CD8-positive, alpha-beta memory T cell (primary cell): ENCODE results near the gene TADA2B. TPM values are rescaled to one million over a fixed set of nuclear protein-coding genes. Genes with fewer than 3 reads are reported as not detected.

ENCODE experiments used
- CTCF ChIA-PET: fragments of 350-600 bp; sonication (Branson Sonifier 250); formaldehyde crosslinking; loops from one replicate; lab custom pipeline; 2021; ENCODE audit warnings: antibody characterized with exemption; lab: Charles Lee
- POLR2A ChIA-PET: fragments of 350-600 bp; sonication (Branson Sonifier 250); formaldehyde crosslinking; loops from one replicate; lab custom pipeline; 2021; ENCODE audit warnings: antibody characterized with exemption; lab: Charles Lee
- DNase-seq, 5 donors: peaks; one replicate each; pipeline versions ENCODE4 v3.0.0 to v3.0.0-alpha.2; 2020 to 2022; ENCODE audit warnings: mixed read lengths in 1 of 5
- H3K27ac ChIP-seq: one replicate; pipeline ENCODE4 v1.7.0; 2013; ENCODE audit warnings: low read depth, mild to moderate bottlenecking, low read length, moderate library complexity
- H3K27me3 ChIP-seq: 2 replicates; pipeline ENCODE4 v1.7.0; 2013; ENCODE audit warnings: low read length, mild to moderate bottlenecking; ENCODE audit not compliant: insufficient read depth, poor library complexity, severe bottlenecking
- H3K36me3 ChIP-seq: 2 replicates; pipeline ENCODE4 v1.7.0; 2013; ENCODE audit warnings: mild to moderate bottlenecking, low read length, moderate library complexity; ENCODE audit not compliant: insufficient read depth
- H3K4me1 ChIP-seq: 2 replicates; pipeline ENCODE4 v1.7.0; 2013; ENCODE audit warnings: mild to moderate bottlenecking, low read length, moderate library complexity; ENCODE audit not compliant: insufficient read depth
- H3K4me3 ChIP-seq: 2 replicates; pipeline ENCODE4 v1.7.0; 2013; ENCODE audit warnings: mild to moderate bottlenecking, low read length
- H3K9me3 ChIP-seq: 2 replicates; pipeline ENCODE4 v1.7.0; 2013; ENCODE audit warnings: mild to moderate bottlenecking, low read length
- H3K27ac Mint-ChIP-seq, 8 donors: one replicate each; pipeline ENCODE4 v1.8.0; 2020 to 2021; ENCODE audit warnings: mixed read lengths in 8 of 8, mild to moderate bottlenecking in 6 of 8, inconsistent platforms in 3 of 8, moderate library complexity in 3 of 8
- H3K27me3 Mint-ChIP-seq, 2 donors: one replicate each; pipeline ENCODE4 v1.8.0; 2020 to 2021; ENCODE audit warnings: mixed read lengths in 2 of 2, mild to moderate bottlenecking in 1 of 2, moderate library complexity in 1 of 2
- H3K36me3 Mint-ChIP-seq, 3 donors: one replicate each; pipeline ENCODE4 v1.8.0; 2020 to 2021; ENCODE audit warnings: mixed read lengths in 3 of 3, inconsistent platforms in 1 of 3, mild to moderate bottlenecking in 1 of 3
- H3K4me1 Mint-ChIP-seq, 3 donors: one replicate each; pipeline ENCODE4 v1.8.0; 2020 to 2021; ENCODE audit warnings: mixed read lengths in 3 of 3, inconsistent platforms in 1 of 3, mild to moderate bottlenecking in 1 of 3
- H3K4me3 Mint-ChIP-seq, 7 donors: one replicate each; pipeline ENCODE4 v1.8.0; 2020 to 2021; ENCODE audit warnings: mixed read lengths in 7 of 7, mild to moderate bottlenecking in 6 of 7, moderate library complexity in 4 of 7, inconsistent platforms in 2 of 7
- H3K9me3 Mint-ChIP-seq, 5 donors: one replicate each; pipeline ENCODE4 v1.8.0; 2020 to 2022; ENCODE audit warnings: mixed read lengths in 5 of 5, mild to moderate bottlenecking in 3 of 5, moderate library complexity in 2 of 5, inconsistent platforms in 1 of 5
- polyA plus RNA-seq: library from polyadenylated mRNA; unstranded; fragments of 300-500 nt; fragmentation: Illumina TruSeq; gene quantifications from one replicate; pipeline ENCODE4 v1.2.3, GENCODE V29; 2021
- total RNA-seq, 2 experiments: library from RNA; stranded (reverse); gene quantifications; one replicate each; pipeline ENCODE4 v1.2.3, GENCODE V29; 2021

Gene TADA2B
- total and polyA plus RNA-seq, 3 experiments from 2014 or later, result 6.0 to 16.0 (median 15.8) TPM

- POLR2A ChIA-PET, result interaction anchor here (0.6 to 4.7 kb wide), 9 partner anchors 19 to 403 kb away, joined by 3 to 82 read pairs (median 5); partner anchors contain the start of genes GRPEL1, MRFAP1 and TBC1D14
- Mint-ChIP-seq H3K27me3 (no peaks in the 10 kb centered on the region), H3K4me1 (peaks cover 46 to 65% (median 49%) of the 10 kb centered on the region in 3 donors), H3K36me3 (peaks cover 0 to 45% (median 1%) of the 10 kb centered on the region in 3 donors), H3K9me3 (no peaks in the 10 kb centered on the region), H3K27ac (peak overlapping the region; percentile 71 to 96 (median 88)), H3K4me3 (peak overlapping the region; percentile 89 to 99 (median 92))
- Histone ChIP-seq H3K4me3 (peak overlapping the region; percentile 81), H3K9me3 (no peaks in the 10 kb centered on the region), H3K4me1 (peaks cover 41% of the 10 kb centered on the region), H3K36me3 (no peaks in the 10 kb centered on the region), H3K27ac (peak overlapping the region; percentile 82), H3K27me3 (no peaks in the 10 kb centered on the region)
- CTCF ChIA-PET, result interaction anchor here (0.8 to 9.1 kb wide), 13 partner anchors 13 to 402 kb away, joined by 3 to 131 read pairs (median 4); partner anchors contain the start of genes GRPEL1 and TBC1D14
- DNase-seq, result peak in 1 of 5 donors; percentile 49
These were observed 1.2 kb downstream of the TADA2B start for GRCh38 chr4:7044137-7044930.

- Mint-ChIP-seq H3K9me3 (no peaks in the 10 kb centered on the region), H3K4me1 (peaks cover 51 to 73% (median 53%) of the 10 kb centered on the region in 3 donors), H3K36me3 (peaks cover 0 to 50% (median 1%) of the 10 kb centered on the region in 3 donors), H3K27ac (peak overlapping the region in 5 of 8 donors; percentile 58 to 96 (median 88)), H3K27me3 (no peaks in the 10 kb centered on the region), H3K4me3 (peak overlapping the region; percentile 89 to 99 (median 92))
- Histone ChIP-seq H3K27ac (no peak overlapping the region), H3K27me3 (no peaks in the 10 kb centered on the region), H3K4me1 (peaks cover 41% of the 10 kb centered on the region), H3K36me3 (no peaks in the 10 kb centered on the region), H3K4me3 (peak overlapping the region; percentile 21), H3K9me3 (no peaks in the 10 kb centered on the region)
- ChIA-PET CTCF (interaction anchor here (0.5 to 9.1 kb wide), 6 partner anchors 9 to 146 kb away, joined by 3 to 131 read pairs (median 4); partner anchors contain the start of gene GRPEL1), POLR2A (interaction anchor here (4.7 kb wide), 1 partner anchor 22 kb away, joined by 82 read pairs; the partner anchor contains the start of gene GRPEL1)
- no peak for DNase-seq
These were observed 2.4 kb downstream of the TADA2B start for GRCh38 chr4:7045553-7045952.

- peaks cover 0 to 54% (median 1%) of the 10 kb centered on the region in 3 donors for H3K36me3 Mint-ChIP-seq
- H3K27me3 Mint-ChIP-seq, result no peaks in the 10 kb centered on the region
- H3K27ac ChIP-seq, result no peak overlapping the region
- H3K9me3 Mint-ChIP-seq, result no peaks in the 10 kb centered on the region
- peaks cover 51 to 76% (median 53%) of the 10 kb centered on the region in 3 donors for H3K4me1 Mint-ChIP-seq
- peak overlapping the region; percentile 21 for H3K4me3 ChIP-seq
- no peaks in the 10 kb centered on the region for H3K36me3 ChIP-seq
- H3K9me3 ChIP-seq, result no peaks in the 10 kb centered on the region
- ChIA-PET CTCF (interaction anchor here (0.5 to 9.1 kb wide), 4 partner anchors 8 to 147 kb away, joined by 3 to 131 read pairs (median 6); partner anchors contain the start of gene GRPEL1), POLR2A (interaction anchor here (4.7 kb wide), 1 partner anchor 21 kb away, joined by 82 read pairs; the partner anchor contains the start of gene GRPEL1)
- peak overlapping the region; percentile 79 to 99 (median 91) for H3K4me3 Mint-ChIP-seq
- peak overlapping the region in 7 of 8 donors; percentile 22 to 96 (median 78) for H3K27ac Mint-ChIP-seq
- H3K4me1 ChIP-seq, result peaks cover 41% of the 10 kb centered on the region
- DNase-seq, result peak in 1 of 5 donors; percentile 44
- H3K27me3 ChIP-seq, result no peaks in the 10 kb centered on the region
These were observed 3.1 kb downstream of the TADA2B start for GRCh38 chr4:7045961-7046921.

- DNase-seq, result peak in 1 of 5 donors; percentile 22
- H3K36me3 ChIP-seq, result no peaks in the 10 kb centered on the region
- Mint-ChIP-seq H3K27ac (peak overlapping the region in 6 of 8 donors; percentile 22 to 81 (median 63)), H3K4me3 (peak overlapping the region; percentile 37 to 99 (median 72)), H3K36me3 (peaks cover 0 to 57% (median 1%) of the 10 kb centered on the region in 3 donors), H3K27me3 (no peaks in the 10 kb centered on the region), H3K4me1 (peaks cover 51 to 71% (median 53%) of the 10 kb centered on the region in 3 donors), H3K9me3 (no peaks in the 10 kb centered on the region)
- no peak overlapping the region for H3K27ac ChIP-seq
- CTCF ChIA-PET, result interaction anchor here (9.1 kb wide), 1 partner anchor 21 kb away, joined by 131 read pairs; the partner anchor contains the start of gene GRPEL1
- H3K27me3 ChIP-seq, result no peaks in the 10 kb centered on the region
- no peak overlapping the region for H3K4me3 ChIP-seq
- H3K9me3 ChIP-seq, result no peaks in the 10 kb centered on the region
- POLR2A ChIA-PET, result no interaction called here
- H3K4me1 ChIP-seq, result peaks cover 41% of the 10 kb centered on the region
These were observed 3.8 kb downstream of the TADA2B start for GRCh38 chr4:7046971-7047370.

- H3K4me3 Mint-ChIP-seq, result peak overlapping the region in 2 of 7 donors; percentile 6 to 47
- Histone ChIP-seq H3K9me3 (no peaks in the 10 kb centered on the region), H3K4me3 (no peak overlapping the region), H3K27me3 (no peaks in the 10 kb centered on the region), H3K4me1 (peaks cover 51% of the 10 kb centered on the region), H3K27ac (no peak overlapping the region), H3K36me3 (peaks cover under 1% of the 10 kb centered on the region)
- no peaks in the 10 kb centered on the region for H3K27me3 Mint-ChIP-seq
- H3K27ac Mint-ChIP-seq, result peak overlapping the region in 2 of 8 donors; percentile 50 to 73
- ChIA-PET POLR2A (no interaction called here), CTCF (interaction anchor here (1.2 kb wide), 1 partner anchor 14 kb away, joined by 3 read pairs; no protein-coding TSS in a partner anchor)
- peaks cover 50 to 76% (median 59%) of the 10 kb centered on the region in 3 donors for H3K4me1 Mint-ChIP-seq
- DNase-seq, result no peak
- peaks cover 0 to 61% (median 1%) of the 10 kb centered on the region in 3 donors for H3K36me3 Mint-ChIP-seq
- H3K9me3 Mint-ChIP-seq, result no peaks in the 10 kb centered on the region
These were observed 5.5 kb downstream of the TADA2B start for GRCh38 chr4:7048642-7049041.

- Histone ChIP-seq H3K27me3 (no peaks in the 10 kb centered on the region), H3K9me3 (no peaks in the 10 kb centered on the region), H3K27ac (no peak overlapping the region), H3K4me3 (no peak overlapping the region), H3K4me1 (peaks cover 48% of the 10 kb centered on the region), H3K36me3 (peaks cover 7% of the 10 kb centered on the region)
- peak in 1 of 5 donors; percentile 23 for DNase-seq
- peaks cover 2 to 63% (median 4%) of the 10 kb centered on the region in 3 donors for H3K36me3 Mint-ChIP-seq
- no peaks in the 10 kb centered on the region for H3K27me3 Mint-ChIP-seq
- no peak overlapping the region for H3K4me3 Mint-ChIP-seq
- peaks cover 48 to 77% (median 61%) of the 10 kb centered on the region in 3 donors for H3K4me1 Mint-ChIP-seq
- H3K27ac Mint-ChIP-seq, result peak overlapping the region in 2 of 8 donors; percentile 54 to 60
- no peaks in the 10 kb centered on the region for H3K9me3 Mint-ChIP-seq
- CTCF ChIA-PET, result interaction anchor here (2.8 kb wide), 1 partner anchor 21 kb away, joined by 12 read pairs; no protein-coding TSS in a partner anchor
- POLR2A ChIA-PET, result no interaction called here
These were observed 6.1 kb downstream of the TADA2B start for GRCh38 chr4:7049295-7049694.

GRCh38 chr4:7049739-7050138, 6.6 kb downstream of the TADA2B start:
- DNase-seq, result peak in 1 of 5 donors; percentile 30
- Mint-ChIP-seq H3K27ac (no peak overlapping the region), H3K4me1 (peaks cover 44 to 75% (median 59%) of the 10 kb centered on the region in 3 donors), H3K9me3 (no peaks in the 10 kb centered on the region), H3K36me3 (peaks cover 5 to 63% (median 6%) of the 10 kb centered on the region in 3 donors), H3K4me3 (no peak overlapping the region), H3K27me3 (no peaks in the 10 kb centered on the region)
- CTCF ChIA-PET, result interaction anchor here (2.8 kb wide), 1 partner anchor 21 kb away, joined by 12 read pairs; no protein-coding TSS in a partner anchor
- Histone ChIP-seq H3K4me1 (peaks cover 43% of the 10 kb centered on the region), H3K27ac (no peak overlapping the region), H3K4me3 (no peak overlapping the region), H3K27me3 (no peaks in the 10 kb centered on the region), H3K36me3 (peaks cover 12% of the 10 kb centered on the region), H3K9me3 (no peaks in the 10 kb centered on the region)
- POLR2A ChIA-PET, result no interaction called here
